HUDEP-2 (cell line): ENCODE measurements around the gene ALDH1A1.
"Not testable (repeated sequence)": the region's sequence is repeated elsewhere in the genome, so short reads cannot be mapped to it uniquely, and the experiment has no call there.

Source experiments
- DNase-seq, 76 experiments: peaks; one replicate each; lab custom pipeline; 2025; ENCODE audit not compliant: unreplicated experiment in 76 of 76; lab: John Stamatoyannopoulos, UW

ALDH1A1 gene

DNA sequence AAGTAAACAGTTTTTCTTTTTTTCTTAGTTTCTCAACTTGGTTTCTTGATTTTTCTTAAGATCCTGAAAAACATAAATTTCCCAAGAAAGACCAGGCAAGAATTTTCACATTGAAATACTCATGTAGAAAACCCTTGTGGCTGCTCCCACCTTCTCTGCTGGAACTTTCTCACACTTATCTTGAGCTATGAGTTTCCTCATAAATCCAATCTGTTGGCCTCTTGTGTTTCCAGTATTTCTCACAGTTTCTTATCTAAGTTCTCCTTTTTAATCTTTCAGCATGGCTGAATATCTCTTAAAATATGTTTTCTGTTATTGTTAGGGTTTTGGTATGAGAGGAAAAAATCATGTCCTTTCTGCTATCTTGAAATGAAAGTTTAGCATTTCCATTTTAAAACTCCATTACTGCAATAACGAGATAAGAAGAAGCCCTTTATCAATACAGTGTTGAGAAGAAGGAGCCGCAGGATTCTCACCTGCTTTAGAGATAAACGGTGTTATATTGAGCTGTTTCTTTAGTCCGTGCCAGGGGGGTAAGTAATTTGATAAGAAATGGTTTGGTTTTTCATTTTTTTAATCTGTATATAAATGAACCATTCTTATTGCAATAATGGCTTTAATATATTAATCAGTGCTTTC, 89.3 kb downstream of the ALDH1A1 start:
- DNase-seq: no peak

GRCh38 chr9:72862788-72863187, 90.1 kb downstream of the ALDH1A1 start:
- DNase-seq: not testable (repeated sequence)

DNA sequence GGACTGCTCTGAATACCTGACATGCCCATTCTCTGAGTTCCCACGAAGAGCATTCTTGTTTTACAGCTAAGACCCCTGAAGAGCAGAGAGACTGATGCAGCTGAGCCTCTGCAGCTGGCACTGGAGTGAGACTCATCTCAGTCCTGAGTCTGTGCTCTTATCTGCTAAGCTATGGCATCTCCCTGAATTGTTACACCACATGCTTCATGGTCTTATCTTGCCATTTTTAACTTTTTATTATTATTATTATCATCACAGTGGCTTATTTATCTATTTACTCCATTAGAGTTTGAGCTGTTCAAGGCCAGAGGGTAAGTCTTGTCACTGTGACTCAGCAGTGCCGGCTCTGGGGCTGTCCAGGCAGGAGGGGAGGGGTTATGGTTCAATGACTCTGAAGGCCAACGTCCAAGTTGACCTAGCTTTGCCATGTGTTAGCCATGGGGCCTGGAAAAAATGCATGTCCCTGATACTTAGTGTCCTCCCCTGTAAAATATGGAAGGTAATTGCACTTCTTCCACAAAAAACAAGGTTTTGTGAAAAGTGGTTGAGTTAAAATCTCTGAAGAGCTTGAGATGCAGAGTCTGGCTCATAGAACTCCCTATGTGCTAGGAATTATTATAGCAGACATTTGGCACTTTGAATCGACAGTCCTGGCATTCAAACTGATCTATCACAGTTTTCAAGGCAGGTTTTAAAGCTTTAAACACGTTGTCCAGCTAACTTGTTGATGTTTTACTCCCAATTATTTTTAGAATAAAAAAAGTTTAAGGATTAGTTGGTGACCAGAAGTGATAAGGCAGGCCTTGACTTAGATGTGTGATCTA, 94.6 kb downstream of the ALDH1A1 start:
- peak in 3 of 76 experiments; percentile 5 to 33 (median 28) for DNase-seq

GRCh38 chr9:72857624-72857996, 95.2 kb downstream of the ALDH1A1 start:
- DNase-seq: no peak

GRCh38 chr9:72856972-72857623, 95.8 kb downstream of the ALDH1A1 start:
- peak in 20 of 76 experiments; percentile 5 to 59 (median 26) for DNase-seq

GRCh38 chr9:72855890-72856523, 96.8 kb downstream of the ALDH1A1 start:
- DNase-seq: no peak

DNA sequence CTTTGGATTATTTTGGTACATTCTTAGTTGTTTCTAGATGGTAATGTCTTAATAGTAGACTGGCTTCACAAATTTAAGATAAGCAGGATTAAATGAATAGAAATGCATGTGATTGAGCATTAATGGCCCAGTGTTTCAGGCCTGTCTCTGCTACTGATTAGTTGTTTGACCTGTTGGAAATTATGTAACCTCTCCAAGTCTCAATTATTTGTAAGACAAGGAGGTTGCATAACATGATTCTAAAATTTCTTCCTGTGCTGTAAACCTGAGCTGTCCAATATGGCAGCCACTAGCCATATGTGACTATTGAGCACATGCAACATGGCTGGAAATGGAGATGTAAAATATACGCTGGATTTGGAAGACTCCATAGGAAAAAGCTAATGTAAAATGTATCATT, 97.5 kb downstream of the ALDH1A1 start:
- no peak for DNase-seq
